GM19099 (cell line): ENCODE data around the gene CNN1.

Source experiments
- POLR2A ChIP-seq: IDR thresholded peaks from 3 replicates; pipeline ENCODE4 v1.6.1; 2011; ENCODE audit warnings: low read depth; ENCODE audit not compliant: insufficient read length; ENCODE audit errors: extremely low read depth

The CNN1 gene

DNA sequence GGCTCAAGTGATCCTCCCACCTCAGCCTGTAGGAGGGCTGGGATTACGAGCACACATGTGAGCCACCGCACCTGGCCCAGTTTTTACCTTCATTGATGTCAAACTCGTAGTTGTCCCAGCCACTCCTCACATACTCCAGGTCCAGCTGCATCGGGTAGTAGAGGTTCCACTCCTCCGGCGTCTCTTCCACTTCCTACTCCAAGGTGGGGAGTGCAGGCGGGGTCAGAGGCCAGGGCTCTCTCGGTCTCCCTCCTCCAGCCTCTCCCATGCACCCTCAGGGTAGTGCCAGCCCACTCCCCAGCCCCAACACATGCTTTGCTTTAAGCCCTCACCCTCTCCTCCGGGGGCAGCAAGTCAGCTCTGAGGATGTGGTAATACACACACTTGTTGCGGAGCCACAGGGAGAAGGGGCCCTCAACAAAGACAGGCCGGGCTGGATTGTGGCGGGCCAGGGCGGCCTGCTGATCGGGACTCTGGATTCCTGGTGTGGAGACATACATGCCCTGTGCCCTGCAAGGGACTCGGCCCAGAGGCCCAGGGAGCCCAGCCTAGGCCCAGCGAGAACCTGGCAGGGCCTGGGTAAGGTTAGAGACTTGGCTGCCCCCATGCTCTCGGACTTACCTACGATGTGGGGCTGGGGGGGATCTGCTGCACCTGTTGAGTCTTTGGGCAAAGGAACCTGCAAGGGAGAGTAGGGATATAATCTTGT lies 31.1 kb upstream of the CNN1 start:
- TF ChIP-seq POLR2A: no peak

GRCh38 chr19:11510444-11510843 lies 28.2 kb upstream of the CNN1 start:
- TF ChIP-seq POLR2A: no peak

- TF ChIP-seq POLR2A: no peak
Measured at GRCh38 chr19:11513946-11514345, 24.7 kb upstream of the CNN1 start.

DNA sequence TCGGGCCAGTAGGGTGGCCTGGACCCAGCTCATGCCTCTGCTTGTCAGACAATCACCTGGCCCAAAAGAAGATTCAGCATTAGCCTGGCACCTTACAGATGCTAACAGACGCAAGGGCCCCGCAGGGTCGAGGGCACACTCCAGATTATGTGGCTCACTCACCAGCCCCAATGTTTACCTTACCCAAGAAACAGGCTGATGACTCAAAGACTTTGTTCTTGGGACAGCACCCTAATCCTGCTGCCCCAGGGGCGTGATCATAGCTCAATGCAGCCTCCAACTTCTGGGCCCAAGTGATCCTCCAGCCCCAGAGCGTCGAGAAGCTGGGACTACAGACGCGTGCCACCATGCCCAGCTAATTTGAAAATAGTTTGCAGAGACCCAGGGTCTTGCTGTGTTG lies 19.5 kb upstream of the CNN1 start:
- TF ChIP-seq POLR2A: no peak

DNA sequence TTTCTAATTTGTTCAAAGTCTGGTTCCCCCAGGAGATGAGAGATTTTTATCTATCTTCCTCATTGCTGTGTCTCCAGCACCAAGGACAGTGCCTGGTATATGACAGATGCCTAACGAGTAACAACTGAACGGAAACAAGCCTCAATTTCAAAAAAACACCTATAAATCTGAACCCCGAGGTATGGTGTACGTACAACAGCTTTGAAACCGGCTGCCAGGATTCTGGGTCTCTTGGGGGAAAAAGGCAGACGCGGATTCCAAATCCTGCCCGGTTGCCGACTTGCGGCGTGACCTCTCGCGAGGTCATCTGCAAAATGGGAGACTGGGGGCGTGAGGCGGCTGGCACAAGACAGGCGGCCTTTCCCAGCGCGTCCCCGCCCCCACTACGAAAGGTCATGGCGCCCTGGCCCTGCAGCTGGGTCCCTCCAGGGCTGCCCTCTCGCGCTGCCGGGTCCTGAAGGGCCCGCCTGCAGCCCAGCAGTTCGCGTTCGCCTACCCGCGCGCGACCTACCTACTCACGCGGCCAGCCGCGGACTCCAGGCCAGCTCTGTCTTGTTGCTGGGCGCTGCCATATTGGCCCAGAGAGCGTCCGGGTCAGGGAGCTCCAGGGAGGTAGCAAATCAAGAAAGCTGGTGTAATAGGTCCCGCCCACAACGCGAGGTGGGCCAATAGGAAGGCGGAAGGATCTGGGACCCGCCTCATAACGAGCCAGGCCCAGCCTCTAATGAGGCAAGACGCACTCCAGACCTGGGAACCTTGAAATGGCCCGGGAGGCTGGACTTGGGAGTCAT lies 9.9 kb upstream of the CNN1 start, which contains the start of gene ECSIT:
ECSIT (minus strand) TSS at position 584 of the 791 bp plus-strand sequence. CDS start 9,964 bp downstream, outside the sequence.
- peak; percentile 72 for TF ChIP-seq POLR2A

DNA sequence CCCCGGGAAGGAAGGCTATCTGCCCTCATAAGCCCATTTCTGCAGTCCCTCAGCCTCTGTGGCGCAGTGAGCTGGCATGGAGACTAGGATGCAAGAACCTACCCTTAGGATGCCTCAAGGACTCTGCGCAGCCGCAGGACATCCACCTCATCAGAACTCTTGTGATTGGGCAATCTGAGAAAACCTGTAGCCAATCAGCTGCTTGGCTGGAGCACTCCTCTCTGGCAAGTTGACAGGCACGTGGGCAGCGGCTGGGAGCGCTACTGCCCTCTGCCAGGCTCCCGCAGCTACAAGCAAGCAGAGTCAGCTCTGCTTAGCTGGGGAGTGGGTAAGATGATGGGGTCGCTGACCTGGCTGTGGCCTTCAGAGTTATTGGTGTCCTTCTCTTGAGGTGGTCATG lies 8.2 kb upstream of the CNN1 start:
- no peak for TF ChIP-seq POLR2A

DNA sequence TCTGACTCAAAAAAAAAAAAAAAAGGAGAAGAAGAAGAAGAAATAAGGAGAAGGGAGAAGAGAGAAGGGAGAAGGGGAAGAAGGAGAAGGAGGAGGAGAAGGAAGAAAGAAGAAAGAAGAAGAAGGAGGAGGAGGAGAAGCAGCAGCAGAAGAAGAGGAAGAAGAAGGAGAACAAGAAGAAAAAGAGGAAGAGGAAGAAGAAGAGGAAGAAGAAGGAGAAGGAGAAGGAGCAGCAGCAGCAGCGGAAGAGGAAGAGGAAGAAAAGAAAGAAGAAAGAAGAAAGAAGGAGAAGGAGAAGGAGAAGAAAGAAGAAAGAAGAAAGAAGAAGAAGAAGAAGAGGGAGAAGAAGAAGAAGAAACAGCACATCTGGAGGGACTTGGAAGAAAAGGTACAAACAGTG lies 4.1 kb upstream of the CNN1 start:
- no peak for TF ChIP-seq POLR2A

DNA sequence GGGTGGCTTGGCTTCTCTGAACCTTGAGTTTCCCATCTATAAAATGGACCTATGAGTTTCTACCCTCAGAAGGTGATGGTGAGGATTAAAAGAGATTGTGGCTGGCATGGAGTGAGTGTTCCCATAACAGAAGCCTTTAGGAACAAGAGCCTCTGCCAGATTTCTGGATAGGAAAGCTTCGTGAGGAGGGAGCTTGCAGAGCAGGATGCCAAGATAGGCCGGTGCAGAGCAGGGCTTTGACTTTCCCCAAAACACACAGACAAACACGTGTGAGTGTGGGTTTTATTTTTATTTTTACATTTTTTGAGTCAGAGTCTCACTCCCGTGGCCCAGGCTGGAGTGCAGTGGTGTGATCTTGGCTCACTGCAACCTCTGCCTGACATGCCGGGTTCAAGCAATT lies 3.7 kb upstream of the CNN1 start:
- TF ChIP-seq POLR2A: no peak

GRCh38 chr19:11535792-11536595 lies 2.7 kb upstream of the CNN1 start:
- no peak for TF ChIP-seq POLR2A

DNA sequence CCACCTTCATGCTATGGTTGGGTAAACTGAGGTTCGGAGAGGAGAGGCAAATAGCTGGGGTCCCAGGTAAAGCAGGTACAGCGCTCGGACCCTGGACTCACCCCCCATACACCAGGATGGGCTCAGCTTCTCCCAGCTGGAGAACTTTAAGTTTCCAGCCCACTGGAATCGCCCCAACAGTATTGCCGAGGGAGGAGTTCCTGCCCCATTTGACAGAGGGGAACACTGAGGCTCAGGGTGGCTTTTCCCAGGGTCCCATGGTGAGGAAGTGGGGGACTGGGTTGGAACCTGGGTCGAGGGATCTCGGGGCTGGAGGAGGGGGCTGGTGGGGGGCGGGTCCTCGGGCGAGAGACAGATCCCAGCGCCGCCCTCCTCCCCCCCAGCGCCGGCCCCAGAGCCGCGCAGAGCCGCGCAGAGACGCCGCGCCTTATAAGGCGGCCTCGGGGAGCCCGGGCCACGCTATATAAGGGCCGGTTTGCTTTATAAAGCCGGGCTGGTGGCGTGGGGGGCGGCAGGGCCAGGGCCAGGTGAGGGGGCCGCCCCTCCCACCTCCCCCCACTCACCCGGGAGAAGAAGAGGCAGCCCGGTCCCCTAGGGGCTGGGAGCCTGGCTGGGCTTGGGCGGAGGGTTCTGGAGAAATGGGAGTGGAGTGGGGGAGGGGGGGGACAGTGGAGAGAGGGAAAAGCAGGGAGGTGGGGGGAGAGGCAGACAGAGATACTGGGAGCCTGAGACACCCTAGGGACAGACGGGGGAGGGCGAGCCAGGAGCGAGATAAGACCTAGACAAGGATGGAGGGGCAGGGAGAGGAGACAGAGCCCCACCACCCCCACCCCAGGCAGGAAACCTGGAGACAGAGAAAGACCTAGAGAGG lies 1.1 kb downstream of the CNN1 start:
- TF ChIP-seq POLR2A: no peak

DNA sequence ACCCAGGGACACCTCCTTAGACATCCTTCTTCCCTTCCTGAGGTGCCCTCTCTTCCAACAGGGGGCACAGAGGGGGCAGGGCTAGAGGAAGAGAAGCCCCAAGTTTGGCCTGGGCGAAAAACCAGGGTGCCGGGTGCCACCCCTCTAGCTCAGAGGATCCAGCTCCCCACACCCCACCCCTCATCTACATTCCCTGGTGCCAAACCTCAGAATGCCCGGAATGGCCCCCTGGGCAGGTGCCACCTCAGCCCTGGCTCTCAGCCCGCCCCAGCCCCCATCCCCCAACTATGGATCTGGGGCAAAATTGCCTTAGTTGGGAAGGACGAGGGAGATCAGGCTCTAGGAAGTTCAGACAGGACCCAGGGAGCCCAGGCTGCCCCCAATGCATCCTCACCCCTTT lies 2.0 kb downstream of the CNN1 start:
- no peak for TF ChIP-seq POLR2A

DNA sequence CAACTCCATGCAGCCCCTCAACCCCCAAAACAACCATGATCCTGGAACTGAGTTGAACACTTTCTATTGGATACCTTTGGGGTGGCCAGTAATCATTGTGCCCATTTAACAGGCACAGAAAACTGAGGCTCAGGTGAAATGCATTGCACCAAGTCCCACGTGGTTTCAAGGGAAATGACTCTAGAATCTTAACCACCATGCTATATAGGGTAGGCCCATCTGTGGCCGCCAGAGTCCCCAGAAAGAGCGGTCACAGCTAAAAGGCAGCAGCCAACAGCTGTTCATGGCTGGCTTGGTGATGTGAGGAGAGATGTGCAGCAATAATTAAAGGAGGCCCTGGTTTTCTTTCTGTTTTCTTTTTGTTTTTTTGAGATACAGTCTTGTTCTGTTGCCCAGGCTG lies 2.6 kb downstream of the CNN1 start:
- TF ChIP-seq POLR2A: no peak

DNA sequence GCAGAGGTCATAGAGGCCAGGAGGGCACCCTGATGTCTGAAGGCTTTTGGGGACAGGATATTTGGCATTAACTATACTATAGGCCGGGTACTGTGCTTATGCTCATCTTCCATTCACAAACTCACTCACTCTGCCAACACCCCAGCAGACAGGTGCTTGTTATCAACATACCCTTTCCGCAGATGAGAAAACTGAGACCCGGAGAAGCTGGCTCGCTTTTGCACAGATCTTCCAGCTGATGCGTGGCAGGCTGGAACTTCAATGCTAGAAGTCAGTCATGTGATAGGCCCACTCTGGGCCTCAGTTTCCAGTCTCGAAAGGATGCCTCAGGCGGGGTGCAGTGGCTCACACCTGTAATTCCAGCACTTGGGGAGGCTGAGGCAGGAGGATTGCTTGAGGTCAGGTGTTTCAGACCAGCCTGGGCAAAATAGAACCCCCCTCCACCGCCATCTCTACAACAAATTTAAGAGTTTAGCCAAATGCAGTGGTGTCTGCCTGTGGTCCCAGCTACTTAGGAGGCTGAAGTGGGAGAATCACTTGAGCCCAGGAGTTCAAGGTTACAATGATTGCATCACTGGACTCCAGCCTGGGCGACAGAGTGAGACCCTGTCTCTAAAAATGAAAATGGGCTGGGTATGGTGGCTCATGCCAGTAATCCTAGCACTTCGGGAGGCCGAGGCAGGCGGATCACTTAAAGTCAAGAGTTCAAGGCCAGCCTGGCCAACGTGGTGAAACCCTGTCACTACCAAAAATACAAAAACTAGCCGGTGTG lies 9.5 kb downstream of the CNN1 start:
- no peak for TF ChIP-seq POLR2A

GRCh38 chr19:11549386-11549953 lies 10.8 kb downstream of the CNN1 start:
- no peak for TF ChIP-seq POLR2A

DNA sequence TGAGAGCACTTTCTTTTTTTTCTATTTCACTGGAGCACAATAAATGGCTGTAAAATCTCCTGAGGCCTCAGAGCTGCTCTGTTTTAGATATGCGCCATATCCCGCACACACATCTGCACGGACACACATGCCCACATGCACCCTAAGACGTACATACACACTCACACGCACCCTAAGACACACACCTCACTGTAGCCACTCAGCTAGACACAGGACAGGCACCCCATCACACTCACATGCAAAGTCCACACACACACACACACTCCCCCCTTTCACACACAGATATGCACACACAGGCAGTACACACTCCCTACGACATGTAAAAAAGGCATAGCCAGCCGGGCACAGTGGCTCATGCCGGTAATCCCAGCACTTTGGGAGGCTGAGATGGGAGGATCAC lies 11.6 kb downstream of the CNN1 start:
- TF ChIP-seq POLR2A: no peak
